Colonic mucosa (tissue), 4 donors: ENCODE data around the gene CISD3. TPM values are rescaled to one million over a fixed set of nuclear protein-coding genes. Genes with fewer than 3 reads are reported as not detected.

ENCODE experiments used
- DNase-seq: peaks from one replicate; pipeline ENCODE4 v3.0.0-alpha.2; 2020
- H3K27ac ChIP-seq: fragments of 200-600 bp; one replicate; pipeline ENCODE4 v1.8.0; 2021
- H3K27me3 ChIP-seq: fragments of 200-600 bp; one replicate; pipeline ENCODE4 v1.8.0; 2021
- H3K36me3 ChIP-seq: fragments of 200-600 bp; one replicate; pipeline ENCODE4 v1.8.0; 2021
- H3K4me1 ChIP-seq: fragments of 200-600 bp; one replicate; pipeline ENCODE4 v1.8.0; 2021; ENCODE audit warnings: mild to moderate bottlenecking
- H3K4me3 ChIP-seq: fragments of 200-600 bp; one replicate; pipeline ENCODE4 v1.8.0; 2021
- H3K9ac ChIP-seq, 2 donors: one replicate each; pipeline ENCODE4 v1.7.0; 2013; ENCODE audit warnings: control low read depth in 2 of 2, low read depth in 2 of 2, low read length in 2 of 2
- H3K9me3 ChIP-seq: fragments of 200-600 bp; one replicate; pipeline ENCODE4 v1.8.0; 2021
- CTCF ChIP-seq: fragments of 200-600 bp; IDR thresholded peaks from one replicate; pipeline ENCODE4 v1.8.0; 2022; ENCODE audit warnings: antibody characterized with exemption, mild to moderate bottlenecking
- intact Hi-C: fragments of 100-400 bp; cut with DNase I; formaldehyde crosslinking; loops from one replicate; pipeline ENCODE4 v1.14.1; 2022
- total RNA-seq, 2 donors: library from RNA; stranded (reverse); fragmentation: NEBNext Ultra II Directional in 1 of 2; extraction: Animal tissue kit (Norgen Biotek cat#: 25700) in 1 of 2; gene quantifications; one replicate each; pipeline ENCODE4 v1.2.1, GENCODE V29; 2021
- donor health status: healthy.
- donor health status: DM: no; HTN: no; CAD: no.
- donor health status: DM: no; HTN: no; CAD: no.

The CISD3 gene
- total RNA-seq, 2 donors from 2014 or later = 82.2 to 152 TPM

DNA sequence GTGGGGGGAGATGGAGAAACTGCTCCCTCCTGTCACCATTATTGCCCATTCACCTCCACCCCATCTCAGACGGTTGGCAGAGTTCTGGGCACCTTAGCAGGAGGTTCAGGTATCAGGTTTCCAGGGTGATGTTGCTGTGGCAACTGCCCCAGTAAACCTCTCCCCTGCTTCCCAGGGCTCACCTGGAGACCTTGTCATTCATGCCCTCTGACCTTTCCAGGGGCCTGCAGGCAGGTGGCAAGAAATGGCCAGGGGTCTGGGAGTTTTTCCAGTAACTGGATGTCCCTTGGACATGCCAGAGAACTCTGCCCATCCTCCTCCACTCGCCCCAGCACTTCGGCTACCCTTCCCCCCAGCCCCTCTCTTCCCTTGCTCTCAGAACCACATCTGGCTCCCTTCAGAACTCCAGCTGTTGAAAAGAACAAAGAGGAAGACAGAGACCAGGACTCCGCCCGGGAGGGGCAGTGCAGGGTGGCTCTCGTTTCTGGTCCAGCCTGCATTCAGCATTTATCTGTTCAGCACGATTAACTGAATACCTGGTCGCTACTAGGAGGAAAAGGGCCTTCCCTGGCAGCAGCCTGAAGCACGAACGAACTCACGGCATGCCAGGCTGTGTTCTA lies 16.6 kb upstream of the CISD3 start:
- no peaks in the 10 kb centered on the region for H3K4me1 ChIP-seq
- DNase-seq = no peak
- no peak overlapping the region for H3K4me3 ChIP-seq
- no peak for TF ChIP-seq CTCF
- H3K9me3 ChIP-seq = no peaks in the 10 kb centered on the region
- H3K9ac ChIP-seq = no peak overlapping the region
- no peaks in the 10 kb centered on the region for H3K27me3 ChIP-seq
- H3K27ac ChIP-seq = no peak overlapping the region
- H3K36me3 ChIP-seq = no peaks in the 10 kb centered on the region
- intact Hi-C loops = no loop called here

DNA sequence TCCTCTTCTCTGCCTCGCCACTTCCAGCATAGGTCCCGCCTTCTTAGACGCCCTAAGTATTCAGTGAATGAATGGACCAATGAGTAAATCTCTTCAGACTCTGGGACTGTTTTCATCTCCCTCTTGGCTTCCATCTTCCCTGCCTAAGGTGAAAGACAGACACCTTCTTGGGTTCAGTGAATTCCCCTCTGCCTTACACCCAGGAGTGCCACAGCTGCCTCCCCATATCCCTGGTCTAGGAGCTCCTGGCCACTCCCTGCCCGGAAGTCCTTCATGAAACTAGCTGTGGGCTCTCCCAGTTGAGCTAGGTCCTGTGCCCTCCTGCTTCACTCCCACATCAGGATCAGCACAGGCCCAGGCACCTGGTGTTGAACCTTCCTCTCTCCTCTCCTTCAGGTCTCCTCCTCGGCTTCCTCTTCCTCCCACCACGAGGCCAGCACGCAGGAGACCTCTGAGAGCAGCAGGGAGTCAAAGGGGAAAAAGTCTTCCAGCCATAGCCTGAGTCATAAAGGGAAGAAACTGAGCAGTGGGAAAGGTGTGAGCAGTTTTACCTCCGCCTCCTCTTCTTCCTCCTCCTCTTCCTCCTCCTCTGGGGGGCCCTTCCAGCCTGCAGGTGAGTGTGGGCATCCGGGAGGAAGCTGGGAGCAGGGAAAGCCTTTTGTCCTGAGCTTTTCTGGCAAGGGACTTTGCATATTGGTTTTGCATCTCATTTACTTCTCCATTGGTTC lies 14.8 kb upstream of the CISD3 start:
- H3K9ac ChIP-seq = no peak overlapping the region
- no peak for DNase-seq
- no peaks in the 10 kb centered on the region for H3K4me1 ChIP-seq
- H3K36me3 ChIP-seq = no peaks in the 10 kb centered on the region
- TF ChIP-seq CTCF = no peak
- no peaks in the 10 kb centered on the region for H3K9me3 ChIP-seq
- H3K27me3 ChIP-seq = no peaks in the 10 kb centered on the region
- no peak overlapping the region for H3K4me3 ChIP-seq
- H3K27ac ChIP-seq = no peak overlapping the region
- intact Hi-C loops = no loop called here

- H3K9ac ChIP-seq = no peak overlapping the region
- TF ChIP-seq CTCF = no peak
- H3K4me3 ChIP-seq = no peak overlapping the region
- intact Hi-C loops = no loop called here
- DNase-seq = no peak
- no peaks in the 10 kb centered on the region for H3K9me3 ChIP-seq
- no peaks in the 10 kb centered on the region for H3K36me3 ChIP-seq
- no peaks in the 10 kb centered on the region for H3K27me3 ChIP-seq
- H3K4me1 ChIP-seq = no peaks in the 10 kb centered on the region
- H3K27ac ChIP-seq = no peak overlapping the region
Observed at GRCh38 chr17:38716368-38717005, 13.7 kb upstream of the CISD3 start.

GRCh38 chr17:38717139-38717745 lies 12.9 kb upstream of the CISD3 start:
- intact Hi-C loops = no loop called here
- Histone ChIP-seq H3K27me3 (no peaks in the 10 kb centered on the region), H3K27ac (no peak overlapping the region), H3K9ac (no peak overlapping the region), H3K4me1 (no peaks in the 10 kb centered on the region), H3K4me3 (no peak overlapping the region), H3K36me3 (no peaks in the 10 kb centered on the region), H3K9me3 (no peaks in the 10 kb centered on the region)
- no peak for TF ChIP-seq CTCF
- no peak for DNase-seq

DNA sequence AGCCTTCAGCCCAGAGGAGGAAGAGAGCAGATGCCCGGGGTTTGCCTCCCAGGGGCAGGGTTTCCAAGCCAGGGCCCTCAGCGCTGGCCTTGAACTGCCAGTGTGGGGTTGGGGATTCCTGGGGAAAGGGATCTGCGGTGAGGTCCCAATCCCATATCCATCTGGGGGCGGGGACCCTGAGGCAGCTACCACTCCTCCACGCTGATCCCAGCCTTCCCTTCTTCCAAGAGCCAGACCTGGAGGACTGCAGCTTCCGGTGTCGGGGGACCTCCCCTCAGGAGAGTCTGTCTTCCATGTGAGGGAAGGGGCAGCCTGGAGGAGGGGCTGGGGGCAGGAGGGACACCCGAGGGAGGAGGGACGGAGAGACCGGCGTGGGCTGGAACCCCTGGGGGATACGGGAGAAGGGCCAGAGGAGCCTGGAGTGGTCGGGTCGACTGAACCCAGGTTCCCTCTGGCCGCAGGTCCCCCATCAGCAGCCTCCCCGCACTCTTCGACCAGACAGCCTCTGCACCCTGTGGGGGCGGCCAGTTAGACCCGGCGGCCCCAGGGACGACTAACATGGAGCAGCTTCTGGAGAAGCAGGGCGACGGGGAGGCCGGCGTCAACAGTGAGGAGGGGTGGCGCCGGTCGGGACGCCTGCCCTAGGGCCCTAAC lies 10.7 kb upstream of the CISD3 start:
- TF ChIP-seq CTCF = no peak
- no peaks in the 10 kb centered on the region for H3K9me3 ChIP-seq
- intact Hi-C loops = no loop called here

More for the DNA sequence above, 10.7 kb upstream of the CISD3 start:
- Histone ChIP-seq H3K36me3 (no peaks in the 10 kb centered on the region), H3K27me3 (no peaks in the 10 kb centered on the region), H3K27ac (no peak overlapping the region), H3K9ac (no peak overlapping the region), H3K4me3 (no peak overlapping the region), H3K4me1 (peaks cover 1% of the 10 kb centered on the region)
- no peak for DNase-seq
